AG04449 (cell line): ENCODE results near the gene GLTPD2.
"Not testable (repeated sequence)": the region's sequence is repeated elsewhere in the genome, so short reads cannot be mapped to it uniquely, and the experiment has no call there.

Experiments
- CTCF ChIA-PET: fragments of 350-600 bp; formaldehyde crosslinking; extraction: SDS; loops from one replicate; lab custom pipeline; 2021; ENCODE audit warnings: antibody characterized with exemption; lab: Yijun Ruan, JAX
- POLR2A ChIA-PET: fragments of 400-600, 350-600 bp; formaldehyde crosslinking; extraction: SDS; loops from one replicate; lab custom pipeline; 2020; ENCODE audit warnings: antibody characterized with exemption, inconsistent platforms; lab: Yijun Ruan, JAX
- DNase-seq: peaks from one replicate; pipeline ENCODE4 v3.0.0-alpha.2; 2010; ENCODE audit warnings: low read depth, low spot score
- H3K4me3 ChIP-seq: 2 replicates; pipeline ENCODE4 v1.5.1; 2011; ENCODE audit warnings: low read depth, mild to moderate bottlenecking, control low read depth, low read length
- TF ChIP-seq, protein P1 (sequence below): IDR thresholded peaks from one replicate; pipeline ENCODE4 v1.5.1; 2011; ENCODE audit warnings: mild to moderate bottlenecking, moderate library complexity, low read length, control low read depth, inconsistent platforms; ENCODE audit not compliant: insufficient read depth; ENCODE audit errors: missing control alignments

GLTPD2 gene

DNA sequence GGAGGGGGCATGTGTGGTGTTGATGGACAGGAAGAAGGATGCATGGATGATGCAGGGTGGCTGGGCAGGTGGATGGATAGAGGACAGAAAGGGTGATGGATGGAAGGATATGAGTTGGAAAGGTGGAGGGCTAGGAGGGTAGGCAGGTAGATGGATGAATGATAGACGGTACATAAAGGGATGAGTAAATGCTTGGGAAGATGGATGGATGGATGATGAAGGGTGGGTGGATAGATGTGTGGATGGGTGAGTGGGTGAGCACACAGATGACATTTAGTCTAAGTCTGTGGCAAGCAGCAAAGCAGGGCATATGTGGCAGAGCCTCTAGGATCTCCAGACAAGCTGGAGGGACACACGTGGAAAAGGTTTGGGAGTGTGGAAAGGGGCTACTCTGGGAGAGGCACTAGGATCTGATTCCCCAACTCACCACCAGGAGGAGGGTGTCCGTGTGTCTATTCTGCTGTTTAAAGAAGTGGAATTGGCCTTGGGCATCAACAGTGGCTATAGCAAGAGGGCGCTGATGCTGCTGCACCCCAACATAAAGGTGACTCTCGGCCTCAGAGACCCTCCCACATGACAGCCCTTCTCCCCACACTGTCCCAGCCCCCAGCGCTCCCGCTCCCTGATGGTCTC lies 26.4 kb downstream of the GLTPD2 start:
- H3K4me3 ChIP-seq, result no peak overlapping the region
- ChIA-PET POLR2A (no interaction called here), CTCF (interaction anchor here (1.5 kb wide), 1 partner anchor 74 kb away, joined by 4 read pairs; no protein-coding TSS in a partner anchor)
- no peak for DNase-seq
- TF ChIP-seq, protein P1, sequence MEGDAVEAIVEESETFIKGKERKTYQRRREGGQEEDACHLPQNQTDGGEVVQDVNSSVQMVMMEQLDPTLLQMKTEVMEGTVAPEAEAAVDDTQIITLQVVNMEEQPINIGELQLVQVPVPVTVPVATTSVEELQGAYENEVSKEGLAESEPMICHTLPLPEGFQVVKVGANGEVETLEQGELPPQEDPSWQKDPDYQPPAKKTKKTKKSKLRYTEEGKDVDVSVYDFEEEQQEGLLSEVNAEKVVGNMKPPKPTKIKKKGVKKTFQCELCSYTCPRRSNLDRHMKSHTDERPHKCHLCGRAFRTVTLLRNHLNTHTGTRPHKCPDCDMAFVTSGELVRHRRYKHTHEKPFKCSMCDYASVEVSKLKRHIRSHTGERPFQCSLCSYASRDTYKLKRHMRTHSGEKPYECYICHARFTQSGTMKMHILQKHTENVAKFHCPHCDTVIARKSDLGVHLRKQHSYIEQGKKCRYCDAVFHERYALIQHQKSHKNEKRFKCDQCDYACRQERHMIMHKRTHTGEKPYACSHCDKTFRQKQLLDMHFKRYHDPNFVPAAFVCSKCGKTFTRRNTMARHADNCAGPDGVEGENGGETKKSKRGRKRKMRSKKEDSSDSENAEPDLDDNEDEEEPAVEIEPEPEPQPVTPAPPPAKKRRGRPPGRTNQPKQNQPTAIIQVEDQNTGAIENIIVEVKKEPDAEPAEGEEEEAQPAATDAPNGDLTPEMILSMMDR, result peak; percentile 20

DNA sequence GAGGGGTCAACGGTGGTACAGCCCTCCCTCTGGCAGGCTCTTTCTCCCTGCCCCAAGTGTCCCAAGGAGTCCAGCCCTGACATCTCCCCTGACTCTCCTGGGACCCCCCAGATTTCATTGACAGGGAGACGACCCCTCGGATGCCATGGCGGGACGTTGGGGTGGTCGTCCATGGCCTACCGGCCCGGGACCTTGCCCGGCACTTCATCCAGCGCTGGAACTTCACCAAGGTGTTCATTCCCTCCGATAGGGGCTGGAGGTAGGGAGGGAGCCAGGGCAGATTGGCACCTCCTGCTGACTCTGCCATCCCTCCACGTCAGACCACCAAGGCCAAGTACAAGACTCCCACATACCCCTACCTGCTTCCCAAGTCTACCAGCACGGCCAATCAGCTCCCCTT lies 28.1 kb downstream of the GLTPD2 start:
- H3K4me3 ChIP-seq, result no peak overlapping the region
- no peak for DNase-seq
- TF ChIP-seq, protein P1, result no peak
- CTCF ChIA-PET, result interaction anchor here (1.2 kb wide), 1 partner anchor 163 kb away, joined by 3 read pairs; no protein-coding TSS in a partner anchor
- POLR2A ChIA-PET, result no interaction called here

GRCh38 chr17:4818276-4818675 lies 29.5 kb downstream of the GLTPD2 start:
- TF ChIP-seq, protein P1, result no peak
- ChIA-PET CTCF (interaction anchor here (1.8 kb wide), 1 partner anchor 85 kb away, joined by 4 read pairs; the partner anchor contains the start of gene CHRNE), POLR2A (interaction anchor here (1.3 kb wide), 1 partner anchor 11 kb away, joined by 3 read pairs; the partner anchor contains the start of gene PLD2)
- no peak for DNase-seq
- H3K4me3 ChIP-seq, result no peak overlapping the region

DNA sequence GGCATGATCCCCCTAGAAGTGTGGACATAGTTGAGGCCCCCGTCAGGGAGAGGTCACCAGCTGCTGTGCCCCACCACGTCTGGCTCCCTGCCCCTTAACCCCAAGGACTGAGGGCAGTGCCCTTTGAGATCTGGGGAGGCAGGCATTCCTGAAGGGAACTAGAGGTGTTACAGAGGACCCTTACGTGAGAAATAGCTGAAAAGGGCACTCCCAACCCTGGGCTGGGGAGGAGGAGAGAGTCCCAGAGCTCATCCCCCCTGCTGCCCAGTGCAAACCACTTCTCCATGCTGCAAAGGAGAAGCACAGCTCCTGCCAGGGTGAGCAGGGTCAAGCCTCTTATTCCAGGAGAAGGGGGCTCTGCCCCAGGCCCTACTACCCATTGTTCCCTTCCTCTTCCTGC lies 34.1 kb downstream of the GLTPD2 start:
- ChIA-PET POLR2A (no interaction called here), CTCF (no interaction called here)

GRCh38 chr17:4823373-4824089 lies 34.8 kb downstream of the GLTPD2 start:
- CTCF ChIA-PET, result no interaction called here
- POLR2A ChIA-PET, result interaction anchor here (0.9 kb wide), 1 partner anchor 14 kb away, joined by 3 read pairs; no protein-coding TSS in a partner anchor
- no peak for DNase-seq
- TF ChIP-seq, protein P1, result no peak
- no peak overlapping the region for H3K4me3 ChIP-seq

More for the DNA sequence above, 34.1 kb downstream of the GLTPD2 start:
- H3K4me3 ChIP-seq, result no peak overlapping the region
- no peak for DNase-seq
- TF ChIP-seq, protein P1, result no peak

DNA sequence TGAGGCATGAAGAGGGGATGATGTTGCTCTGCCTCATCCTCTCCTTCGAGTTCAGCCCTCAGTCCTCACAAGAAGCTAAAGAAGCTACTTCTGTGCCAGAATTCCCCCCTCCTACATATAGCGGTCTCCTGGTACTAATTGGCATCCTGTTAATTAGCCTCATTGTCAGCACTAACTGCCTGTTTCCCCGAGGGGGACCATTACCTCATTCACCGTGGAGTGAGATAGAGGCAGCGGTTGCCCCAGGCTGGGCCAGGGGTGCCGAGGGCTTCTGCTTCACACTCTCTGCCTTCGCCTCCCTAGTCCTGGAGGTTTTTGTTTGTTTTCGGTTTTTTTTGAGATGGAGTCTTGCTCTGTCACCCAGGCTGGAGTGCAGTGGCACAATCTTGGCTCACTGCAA lies 38.6 kb downstream of the GLTPD2 start:
- DNase-seq, result no peak
- CTCF ChIA-PET, result no interaction called here
- POLR2A ChIA-PET, result no interaction called here
- TF ChIP-seq, protein P1, result no peak
- H3K4me3 ChIP-seq, result no peak overlapping the region

GRCh38 chr17:4832829-4833177 lies 44.0 kb downstream of the GLTPD2 start:
- POLR2A ChIA-PET, result not testable (repeated sequence)

More at GRCh38 chr17:4832829-4833177, 44.0 kb downstream of the GLTPD2 start:
- DNase-seq, CTCF ChIA-PET: not testable (repeated sequence)
- peak overlapping the region; percentile 83 for H3K4me3 ChIP-seq
